ENCODE measurements around the gene WNT1. TPM values are rescaled to one million over a fixed set of nuclear protein-coding genes. Genes with fewer than 3 reads are reported as not detected.

The WNT1 gene
- total RNA-seq, 1 donor from 2014 or later, result not detected

GRCh38 chr12:48996794-48997718 lies 18.9 kb downstream of the WNT1 start:
- Histone ChIP-seq H3K27ac (no peak overlapping the region), H3K9me3 (no peaks in the 10 kb centered on the region), H3K27me3 (peaks cover 7% of the 10 kb centered on the region), H3K4me3 (peak overlapping the region; percentile 42 to 45), H3K4me1 (peaks cover 52% of the 10 kb centered on the region), H3K36me3 (peaks cover 0 to 11% of the 10 kb centered on the region in 2 donors)
- intact Hi-C loops (cut with DNase I), result no loop called here
- TF ChIP-seq POLR2A (IDR thresholded peaks at IDR 0.05) (no peak), CTCF (IDR thresholded peaks at IDR 0.05) (peak in 2 of 3 experiments; percentile 44 to 49), POLR2AphosphoS5 (IDR thresholded peaks at IDR 0.05; ENCODE audit: insufficient read depth in 1 of 2, low read depth in 1 of 2) (no peak)
- no peak for DNase-seq (ENCODE audit: extremely low spot score in 2 of 2)

GRCh38 chr12:48997719-48998496 lies 19.8 kb downstream of the WNT1 start:
- H3K9me3 ChIP-seq, result no peaks in the 10 kb centered on the region
- intact Hi-C loops (cut with DNase I), result no loop called here
- no peak overlapping the region for H3K27ac ChIP-seq
- no peak for DNase-seq (ENCODE audit: extremely low spot score in 2 of 2)
- TF ChIP-seq POLR2AphosphoS5 (IDR thresholded peaks at IDR 0.05; ENCODE audit: insufficient read depth in 1 of 2, low read depth in 1 of 2) (no peak), CTCF (IDR thresholded peaks at IDR 0.05) (no peak), POLR2A (IDR thresholded peaks at IDR 0.05) (no peak)
- H3K36me3 ChIP-seq, result peaks cover 0 to 19% of the 10 kb centered on the region in 2 donors
- peak overlapping the region; percentile 45 to 53 for H3K4me3 ChIP-seq
- H3K27me3 ChIP-seq, result peaks cover 7% of the 10 kb centered on the region
- H3K4me1 ChIP-seq, result peaks cover 52% of the 10 kb centered on the region

GRCh38 chr12:48998497-48999353 lies 20.6 kb downstream of the WNT1 start:
- H3K4me1 ChIP-seq, result peaks cover 52% of the 10 kb centered on the region
- H3K27ac ChIP-seq, result no peak overlapping the region
- no peak for DNase-seq (ENCODE audit: extremely low spot score in 2 of 2)
- intact Hi-C loops (cut with DNase I), result no loop called here
- peak overlapping the region; percentile 45 to 53 for H3K4me3 ChIP-seq
- H3K27me3 ChIP-seq, result peaks cover 7% of the 10 kb centered on the region
- no peaks in the 10 kb centered on the region for H3K9me3 ChIP-seq
- H3K36me3 ChIP-seq, result peaks cover 0 to 27% of the 10 kb centered on the region in 2 donors
- TF ChIP-seq POLR2AphosphoS5 (IDR thresholded peaks at IDR 0.05; ENCODE audit: insufficient read depth in 1 of 2, low read depth in 1 of 2) (no peak), CTCF (IDR thresholded peaks at IDR 0.05) (no peak), POLR2A (IDR thresholded peaks at IDR 0.05) (no peak)

GRCh38 chr12:48999371-49000131 lies 21.4 kb downstream of the WNT1 start, which contains the start of gene DDN:
Gene DDN, minus strand, starts transcription at chr12:48999375. Its CDS starts 88 bp downstream, at chr12:48999287.
- no peaks in the 10 kb centered on the region for H3K9me3 ChIP-seq
- peaks cover 52% of the 10 kb centered on the region for H3K4me1 ChIP-seq
- DNase-seq (ENCODE audit: extremely low spot score in 2 of 2), result no peak
- intact Hi-C loops (cut with DNase I), result no loop called here
- H3K36me3 ChIP-seq, result peaks cover 0 to 36% of the 10 kb centered on the region in 2 donors
- peak within 1 kb of the TSS; percentile 45 to 53 for H3K4me3 ChIP-seq
- no peak within 1 kb of the TSS for H3K27ac ChIP-seq
- H3K27me3 ChIP-seq, result peaks cover 7% of the 10 kb centered on the region
- TF ChIP-seq POLR2AphosphoS5 (IDR thresholded peaks at IDR 0.05; ENCODE audit: insufficient read depth in 1 of 2, low read depth in 1 of 2) (no peak), CTCF (IDR thresholded peaks at IDR 0.05) (no peak), POLR2A (IDR thresholded peaks at IDR 0.05) (no peak)
